IMR-90 (cell line): ENCODE data around the gene SDF2L1. TPM values are rescaled to one million over a fixed set of nuclear protein-coding genes. Genes with fewer than 3 reads are reported as not detected.
"Not testable (repeated sequence)": the region's sequence is repeated elsewhere in the genome, so short reads cannot be mapped to it uniquely, and the experiment has no call there.

Experiments used
- ATAC-seq: fragments of 200-7000 bp; cut with Tn5 transposase; 2 replicates; pipeline ENCODE4 v1.9.1; 2020; ENCODE audit warnings: low read depth, mild to moderate bottlenecking, moderate library complexity
- BruUV-seq: library from RNA; stranded (reverse); fragments of 400-500 nt; replicated peaks from 2 replicates; lab custom pipeline; 2021; lab: Mats Ljungman, UMichigan
- CTCF ChIA-PET: fragments of 300-600 bp; formaldehyde crosslinking; extraction: SDS; loops from one replicate; lab custom pipeline; 2021; ENCODE audit warnings: antibody characterized with exemption; lab: Yijun Ruan, JAX
- POLR2A ChIA-PET: fragments of 300-600 bp; sonication (Branson Sonifier 250); formaldehyde crosslinking; loops from one replicate; lab custom pipeline; 2022; ENCODE audit warnings: antibody characterized with exemption; ENCODE audit not compliant: unreplicated experiment; lab: Charles Lee
- DNase-seq: peaks from one replicate; pipeline ENCODE4 v3.0.0; 2013
- H2AFZ ChIP-seq: replicated peaks from 2 replicates; pipeline ENCODE3; 2013; ENCODE audit warnings: low read length, mild to moderate bottlenecking; ENCODE audit not compliant: poor library complexity
- H2AK5ac ChIP-seq: 2 replicates; pipeline ENCODE4 v1.6.1; 2013; ENCODE audit warnings: low read depth, low read length, inconsistent platforms
- H2AK9ac ChIP-seq: replicated peaks from 2 replicates; pipeline ENCODE3; 2013; ENCODE audit warnings: mild to moderate bottlenecking, low read depth, low read length, moderate library complexity; ENCODE audit not compliant: poor library complexity
- H2BK120ac ChIP-seq: 2 replicates; pipeline ENCODE4 v1.6.1; 2013; ENCODE audit warnings: low read depth, low read length, inconsistent platforms
- H2BK15ac ChIP-seq: 3 replicates; pipeline ENCODE4 v1.6.1; 2013; ENCODE audit warnings: low read depth, low read length, inconsistent platforms
- H2BK20ac ChIP-seq: 2 replicates; pipeline ENCODE4 v1.6.1; 2013; ENCODE audit warnings: low read depth, mild to moderate bottlenecking, inconsistent platforms, low read length, moderate library complexity
- H2BK5ac ChIP-seq: 2 replicates; pipeline ENCODE4 v1.6.1; 2013; ENCODE audit warnings: mild to moderate bottlenecking, low read depth, low read length, inconsistent platforms; ENCODE audit not compliant: poor library complexity, severe bottlenecking
- H3K14ac ChIP-seq: replicated peaks from 2 replicates; pipeline ENCODE4 v1.6.1; 2013; ENCODE audit warnings: low read depth, low read length, inconsistent platforms
- H3K18ac ChIP-seq: 2 replicates; pipeline ENCODE4 v1.6.1; 2013; ENCODE audit warnings: low read depth, low read length, control low read depth
- H3K23ac ChIP-seq: 2 replicates; pipeline ENCODE4 v1.6.1; 2013; ENCODE audit warnings: low read depth, low read length, inconsistent platforms
- H3K27ac ChIP-seq: 2 replicates; pipeline ENCODE4 v1.5.1; 2013; ENCODE audit warnings: mild to moderate bottlenecking, control low read depth, low read length; ENCODE audit not compliant: insufficient read depth
- H3K27me3 ChIP-seq: 2 replicates; pipeline ENCODE4 v1.6.1; 2013; ENCODE audit warnings: low read length; ENCODE audit not compliant: control insufficient read depth, insufficient read depth
- H3K36me3 ChIP-seq: 2 replicates; pipeline ENCODE4 v1.6.1; 2013; ENCODE audit warnings: low read length, mixed read lengths; ENCODE audit not compliant: control insufficient read depth, insufficient read depth
- H3K4ac ChIP-seq: 2 replicates; pipeline ENCODE4 v1.6.1; 2013; ENCODE audit warnings: low read depth, low read length, inconsistent platforms
- H3K4me1 ChIP-seq: 2 replicates; pipeline ENCODE4 v1.6.1; 2013; ENCODE audit warnings: low read length, mixed read lengths; ENCODE audit not compliant: control insufficient read depth, insufficient read depth
- H3K4me2 ChIP-seq: 2 replicates; pipeline ENCODE4 v1.6.1; 2013; ENCODE audit warnings: low read depth, mild to moderate bottlenecking, control low read depth, low read length, moderate library complexity
- H3K4me3 ChIP-seq: 2 replicates; pipeline ENCODE4 v1.5.1; 2013; ENCODE audit warnings: low read depth, mild to moderate bottlenecking, control low read depth, low read length, moderate library complexity; ENCODE audit not compliant: insufficient read depth
- H3K56ac ChIP-seq: 2 replicates; pipeline ENCODE4 v1.6.1; 2013; ENCODE audit warnings: low read length, inconsistent platforms; ENCODE audit not compliant: insufficient read depth; ENCODE audit errors: extremely low read depth
- H3K79me1 ChIP-seq, 2 experiments: 2 replicates each; pipeline ENCODE4 v1.6.1; 2013; ENCODE audit warnings: low read length in 2 of 2, inconsistent platforms in 1 of 2, low read depth in 1 of 2
- H3K9ac ChIP-seq: 2 replicates; pipeline ENCODE4 v1.6.1; 2013; ENCODE audit warnings: low read depth, low read length, control low read depth
- H3K9me1 ChIP-seq: 2 replicates; pipeline ENCODE4 v1.6.1; 2013; ENCODE audit warnings: low read length, inconsistent platforms; ENCODE audit not compliant: insufficient read depth
- H3K9me3 ChIP-seq: 2 replicates; pipeline ENCODE4 v1.6.1; 2013; ENCODE audit warnings: low read length; ENCODE audit not compliant: control insufficient read depth, insufficient read depth
- H4K20me1 ChIP-seq: 2 replicates; pipeline ENCODE4 v1.6.1; 2013; ENCODE audit warnings: low read length, inconsistent platforms; ENCODE audit not compliant: insufficient read depth
- H4K5ac ChIP-seq: 2 replicates; pipeline ENCODE4 v1.6.1; 2013; ENCODE audit warnings: mild to moderate bottlenecking, low read depth, low read length, control low read depth
- H4K8ac ChIP-seq, 2 experiments: 2 replicates each; pipeline ENCODE4 v1.6.1; 2013; ENCODE audit warnings: low read depth in 2 of 2, low read length in 2 of 2, control low read depth in 1 of 2, inconsistent platforms in 1 of 2
- H4K91ac ChIP-seq: 2 replicates; pipeline ENCODE4 v1.6.1; 2013; ENCODE audit warnings: low read depth, low read length, inconsistent platforms; ENCODE audit not compliant: insufficient read depth
- WGBS, 2 experiments: methylation state at CpG; one replicate each; pipeline versions ENCODE4 v1.1.5 to v1.1.7; 2013; ENCODE audit warnings: missing lambda C conversion rate in 2 of 2; ENCODE audit not compliant: insufficient read length in 1 of 2; ENCODE audit errors: extremely low coverage in 2 of 2; 5-methylcytosine and 5-hydroxymethylcytosine counted together
- dilution Hi-C: fragments of 300-500 bp; cut with HindIII; formaldehyde crosslinking; loops from one replicate; pipeline ENCODE4 v1.14.3; 2018; ENCODE audit warnings: low sequenced_read_pairs; ENCODE audit not compliant: unreplicated experiment
- in situ Hi-C: fragments of 300-500 bp; cut with MboI; formaldehyde crosslinking; loops from 3 replicates; pipeline ENCODE4 v1.14.3; 2019; ENCODE audit warnings: low sequenced_read_pairs, inconsistent platforms, mixed read lengths
- intact Hi-C: fragments of 100-400 bp; cut with micrococcal nuclease; formaldehyde crosslinking; loops from 2 replicates; pipeline ENCODE4 v1.10.0; 2022
- polyA plus RNA-seq, 3 experiments: library from polyadenylated mRNA; depleted of rRNA; stranded (reverse); fragments of >200 nt; gene quantifications; 2 replicates each; pipeline ENCODE4 v1.2.3, GENCODE V29; 2012; ENCODE audit warnings: low replicate concordance in 1 of 3
- total RNA-seq: library from RNA; depleted of rRNA; stranded (reverse); fragments of >200 nt; gene quantifications from 2 replicates; pipeline ENCODE4 v1.2.3, GENCODE V29; 2012

SDF2L1 gene
- total and polyA plus RNA-seq, 2 of the 4 experiments (the other 2 are of a cell fraction): 18.8 to 51.1 TPM

GRCh38 chr22:21692856-21693255 is 50.8 kb downstream of the SDF2L1 start:
- dilution Hi-C loops, H3K56ac ChIP-seq, H3K4me3 ChIP-seq, H2AK5ac ChIP-seq, H2BK5ac ChIP-seq, intact Hi-C loops, H4K5ac ChIP-seq, H4K8ac ChIP-seq, H3K4me2 ChIP-seq, ATAC-seq, H3K4ac ChIP-seq, H2BK20ac ChIP-seq, H3K9me3 ChIP-seq, BruUV-seq, H3K14ac ChIP-seq, H3K9ac ChIP-seq, POLR2A ChIA-PET, H2BK120ac ChIP-seq, H2BK15ac ChIP-seq, H3K18ac ChIP-seq, H3K27me3 ChIP-seq, H4K91ac ChIP-seq, H3K27ac ChIP-seq, H3K4me1 ChIP-seq, H3K23ac ChIP-seq, in situ Hi-C loops, DNase-seq, CTCF ChIA-PET, H2AK9ac ChIP-seq, H2AFZ ChIP-seq: not testable (repeated sequence)
- Histone ChIP-seq H3K9me1 (peaks cover 18% of the 10 kb centered on the region), H3K79me1 (peaks cover 0 to 17% of the 10 kb centered on the region in 2 experiments; a peak in 1 of 4 replicates), H3K36me3 (peaks cover 64% of the 10 kb centered on the region), H4K20me1 (peaks cover 10% of the 10 kb centered on the region)
- WGBS, 2 experiments: no CpG with 5 or more reads among the region's 9 CpGs
